ENCODE measurements around the gene MAN1A1. TPM values are rescaled to one million over a fixed set of nuclear protein-coding genes. Genes with fewer than 3 reads are reported as not detected.

MAN1A1 gene
- total RNA-seq, 1 experiment from 2014 or later, result 6.8 TPM

GRCh38 chr6:119303164-119303887 is 46.2 kb downstream of the MAN1A1 start:
- peaks cover 4% of the 10 kb centered on the region for H3K4me1 Mint-ChIP-seq
- POLR2A ChIA-PET, result interaction anchor here (1.4 kb wide), 1 partner anchor 10 kb away, joined by 3 read pairs; no protein-coding TSS in a partner anchor

DNA sequence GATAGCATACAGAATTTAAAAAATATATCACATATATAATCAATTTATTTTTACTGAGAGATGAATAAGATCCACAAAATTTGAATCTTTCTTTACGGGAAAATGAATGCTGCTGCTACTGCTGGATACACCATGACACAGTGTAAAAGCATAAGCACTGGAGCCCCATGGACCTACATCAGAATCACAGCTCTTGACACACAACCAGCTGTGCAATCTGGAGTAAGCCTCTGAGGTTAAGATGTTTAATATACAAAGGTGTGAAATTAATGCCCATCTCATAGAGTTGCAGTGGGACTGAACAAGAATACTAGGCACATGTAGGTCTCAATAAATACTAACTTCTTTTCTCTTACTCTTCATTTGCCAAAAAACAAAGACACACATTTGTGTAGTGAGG is 48.1 kb downstream of the MAN1A1 start:
- TF ChIP-seq IRF1 (CRISPR knock-in tag; IDR thresholded peaks at IDR 0.05) (no peak), NFYB (CRISPR knock-in tag; conservative IDR thresholded peaks at IDR 0.05; ENCODE audit: low read depth) (no peak), ZSCAN18 (CRISPR knock-in tag; IDR thresholded peaks at IDR 0.05) (no peak), CREM (CRISPR knock-in tag; IDR thresholded peaks at IDR 0.05) (no peak), FOXJ3 (CRISPR knock-in tag; IDR thresholded peaks at IDR 0.05; ENCODE audit: borderline replicate concordance) (no peak), E2F5 (CRISPR knock-in tag; IDR thresholded peaks at IDR 0.05) (no peak), ZNF219 (CRISPR knock-in tag; IDR thresholded peaks at IDR 0.05; ENCODE audit: borderline replicate concordance) (no peak), ZNF396 (CRISPR knock-in tag; IDR thresholded peaks at IDR 0.05; ENCODE audit: borderline replicate concordance) (no peak), SOX15 (CRISPR knock-in tag; IDR thresholded peaks at IDR 0.05) (no peak), ZNF317 (CRISPR knock-in tag; IDR thresholded peaks at IDR 0.05; ENCODE audit: borderline replicate concordance, low read depth) (no peak)
- TF ChIP-seq, protein P1, sequence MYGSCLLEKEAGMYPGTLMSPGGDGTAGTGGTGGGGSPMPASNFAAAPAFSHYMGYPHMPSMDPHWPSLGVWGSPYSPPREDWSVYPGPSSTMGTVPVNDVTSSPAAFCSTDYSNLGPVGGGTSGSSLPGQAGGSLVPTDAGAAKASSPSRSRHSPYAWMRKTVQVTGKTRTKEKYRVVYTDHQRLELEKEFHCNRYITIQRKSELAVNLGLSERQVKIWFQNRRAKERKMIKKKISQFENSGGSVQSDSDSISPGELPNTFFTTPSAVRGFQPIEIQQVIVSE (CRISPR knock-in tag; IDR thresholded peaks at IDR 0.05; ENCODE audit: borderline replicate concordance), result no peak
- TF ChIP-seq, protein P2, sequence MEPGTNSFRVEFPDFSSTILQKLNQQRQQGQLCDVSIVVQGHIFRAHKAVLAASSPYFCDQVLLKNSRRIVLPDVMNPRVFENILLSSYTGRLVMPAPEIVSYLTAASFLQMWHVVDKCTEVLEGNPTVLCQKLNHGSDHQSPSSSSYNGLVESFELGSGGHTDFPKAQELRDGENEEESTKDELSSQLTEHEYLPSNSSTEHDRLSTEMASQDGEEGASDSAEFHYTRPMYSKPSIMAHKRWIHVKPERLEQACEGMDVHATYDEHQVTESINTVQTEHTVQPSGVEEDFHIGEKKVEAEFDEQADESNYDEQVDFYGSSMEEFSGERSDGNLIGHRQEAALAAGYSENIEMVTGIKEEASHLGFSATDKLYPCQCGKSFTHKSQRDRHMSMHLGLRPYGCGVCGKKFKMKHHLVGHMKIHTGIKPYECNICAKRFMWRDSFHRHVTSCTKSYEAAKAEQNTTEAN (CRISPR knock-in tag; IDR thresholded peaks at IDR 0.05), result no peak

More at GRCh38 chr6:119303164-119303887, 46.2 kb downstream of the MAN1A1 start:
- DNase-seq (ENCODE audit: low spot score), result no peak
- no peak overlapping the region for H3K27ac Mint-ChIP-seq
- CTCF ChIA-PET, result no interaction called here
- TF ChIP-seq SMAD4 (CRISPR knock-in tag; IDR thresholded peaks at IDR 0.05), result no peak
- no peak for TF ChIP-seq ZNF416 (CRISPR knock-in tag; IDR thresholded peaks at IDR 0.05)
- TF ChIP-seq RORB (CRISPR knock-in tag; IDR thresholded peaks at IDR 0.05), result no peak
- TF ChIP-seq ZNF121 (CRISPR knock-in tag; IDR thresholded peaks at IDR 0.05), result no peak
- TF ChIP-seq, protein P3, sequence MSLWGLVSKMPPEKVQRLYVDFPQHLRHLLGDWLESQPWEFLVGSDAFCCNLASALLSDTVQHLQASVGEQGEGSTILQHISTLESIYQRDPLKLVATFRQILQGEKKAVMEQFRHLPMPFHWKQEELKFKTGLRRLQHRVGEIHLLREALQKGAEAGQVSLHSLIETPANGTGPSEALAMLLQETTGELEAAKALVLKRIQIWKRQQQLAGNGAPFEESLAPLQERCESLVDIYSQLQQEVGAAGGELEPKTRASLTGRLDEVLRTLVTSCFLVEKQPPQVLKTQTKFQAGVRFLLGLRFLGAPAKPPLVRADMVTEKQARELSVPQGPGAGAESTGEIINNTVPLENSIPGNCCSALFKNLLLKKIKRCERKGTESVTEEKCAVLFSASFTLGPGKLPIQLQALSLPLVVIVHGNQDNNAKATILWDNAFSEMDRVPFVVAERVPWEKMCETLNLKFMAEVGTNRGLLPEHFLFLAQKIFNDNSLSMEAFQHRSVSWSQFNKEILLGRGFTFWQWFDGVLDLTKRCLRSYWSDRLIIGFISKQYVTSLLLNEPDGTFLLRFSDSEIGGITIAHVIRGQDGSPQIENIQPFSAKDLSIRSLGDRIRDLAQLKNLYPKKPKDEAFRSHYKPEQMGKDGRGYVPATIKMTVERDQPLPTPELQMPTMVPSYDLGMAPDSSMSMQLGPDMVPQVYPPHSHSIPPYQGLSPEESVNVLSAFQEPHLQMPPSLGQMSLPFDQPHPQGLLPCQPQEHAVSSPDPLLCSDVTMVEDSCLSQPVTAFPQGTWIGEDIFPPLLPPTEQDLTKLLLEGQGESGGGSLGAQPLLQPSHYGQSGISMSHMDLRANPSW (CRISPR knock-in tag; conservative IDR thresholded peaks at IDR 0.05; ENCODE audit: low read depth), result no peak
- TF ChIP-seq ZNF219 (CRISPR knock-in tag; IDR thresholded peaks at IDR 0.05; ENCODE audit: borderline replicate concordance), result no peak
- no peak for ATAC-seq
- no peak overlapping the region for H3K4me3 Mint-ChIP-seq
- H3K27me3 Mint-ChIP-seq (ENCODE audit: low read depth), result no peaks in the 10 kb centered on the region
- H3K36me3 Mint-ChIP-seq, result no peaks in the 10 kb centered on the region
- no peaks in the 10 kb centered on the region for H3K9me3 Mint-ChIP-seq

More for the DNA sequence above, 48.1 kb downstream of the MAN1A1 start:
- Mint-ChIP-seq H3K4me3 (no peak overlapping the region), H3K27ac (no peak overlapping the region), H3K36me3 (no peaks in the 10 kb centered on the region), H3K4me1 (peaks cover 9% of the 10 kb centered on the region), H3K9me3 (no peaks in the 10 kb centered on the region), H3K27me3 (ENCODE audit: low read depth) (no peaks in the 10 kb centered on the region)
- no peak for DNase-seq (ENCODE audit: low spot score)
- CTCF ChIA-PET, result no interaction called here
- POLR2A ChIA-PET, result no interaction called here
- ATAC-seq, result no peak
